Thymus (tissue), 11 donors: ENCODE results near the gene IGF2R. TPM values are rescaled to one million over a fixed set of nuclear protein-coding genes. Genes with fewer than 3 reads are reported as not detected.
A peak's percentile ranks its signal among the peaks of the same experiment; 100 is the strongest.

Experiments
- DNase-seq, 9 donors: peaks; one replicate each; pipeline ENCODE4 v3.0.0-alpha.2; 2013; ENCODE audit warnings: low spot score in 9 of 9, low read depth in 6 of 9, missing footprints in 1 of 9
- H3K27ac ChIP-seq, 2 donors: one replicate each; pipeline ENCODE4 v1.5.1; 2013; ENCODE audit warnings: control low read depth in 1 of 2, low read depth in 1 of 2, low read length in 1 of 2, mild to moderate bottlenecking in 1 of 2, moderate library complexity in 1 of 2
- H3K27me3 ChIP-seq, 2 donors: one replicate each; pipeline ENCODE4 v1.5.1; 2013; ENCODE audit warnings: low read length in 1 of 2; ENCODE audit not compliant: control insufficient read depth in 2 of 2, insufficient read depth in 1 of 2
- H3K36me3 ChIP-seq, 2 donors: one replicate each; pipeline ENCODE4 v1.5.1; 2013; ENCODE audit warnings: low read length in 1 of 2, mild to moderate bottlenecking in 1 of 2, moderate library complexity in 1 of 2; ENCODE audit not compliant: control insufficient read depth in 2 of 2, insufficient read depth in 2 of 2
- H3K4me1 ChIP-seq, 2 donors: one replicate each; pipeline ENCODE4 v1.5.1; 2013; ENCODE audit warnings: low read length in 2 of 2; ENCODE audit not compliant: control insufficient read depth in 2 of 2, insufficient read depth in 2 of 2
- H3K4me3 ChIP-seq, 2 donors: one replicate each; pipeline ENCODE4 v1.5.1; 2013; ENCODE audit warnings: low read length in 2 of 2, control low read depth in 1 of 2, mild to moderate bottlenecking in 1 of 2
- H3K9me3 ChIP-seq, 2 donors: one replicate each; pipeline ENCODE4 v1.5.1; 2013; ENCODE audit warnings: low read length in 1 of 2, mild to moderate bottlenecking in 1 of 2; ENCODE audit not compliant: control insufficient read depth in 2 of 2, insufficient read depth in 1 of 2
- WGBS: extraction: QIAGEN DNeasy Blood & Tissue Kit; methylation state at CpG from one replicate; pipeline ENCODE4 v1.1.7; 2013; 5-methylcytosine and 5-hydroxymethylcytosine counted together
- polyA plus RNA-seq: library from polyadenylated mRNA; stranded (reverse); fragments of 200-250 nt; gene quantifications from one replicate; pipeline ENCODE4 v1.2.3, GENCODE V29; 2013
- total RNA-seq: library from RNA; stranded (reverse); fragments of 120-200 nt; gene quantifications from one replicate; pipeline ENCODE4 v1.2.4, GENCODE V29; 2013
- donor health status: healthy.

The IGF2R gene
- total and polyA plus RNA-seq, 2 donors, result 16.3 to 16.6 TPM

DNA sequence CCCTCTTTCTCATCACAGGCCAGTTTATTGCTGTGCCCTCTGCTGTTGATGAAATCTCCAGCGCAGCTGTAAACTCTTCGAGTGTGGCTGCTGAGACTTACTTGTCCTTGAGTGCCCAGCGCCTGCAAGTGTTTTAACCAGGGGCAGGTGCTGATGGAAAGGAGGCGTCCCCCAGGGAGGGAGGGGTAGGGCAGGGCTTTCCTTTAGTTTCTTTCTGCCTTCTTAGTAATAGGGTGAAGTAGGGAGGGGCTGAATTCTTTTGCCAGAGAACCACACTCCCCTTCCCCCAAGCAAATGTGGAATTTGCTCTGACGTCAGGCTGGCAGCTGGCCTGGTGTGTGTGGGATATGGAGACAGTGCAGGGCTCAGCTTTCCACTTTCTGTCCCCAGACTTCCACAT lies 61.2 kb downstream of the IGF2R start:
- H3K4me3 ChIP-seq, result no peak overlapping the region
- H3K36me3 ChIP-seq, result peaks cover 50 to 75% of the 10 kb centered on the region in 2 donors
- WGBS, result 9% methylated on average over 5 of the region's 5 CpGs

DNA sequence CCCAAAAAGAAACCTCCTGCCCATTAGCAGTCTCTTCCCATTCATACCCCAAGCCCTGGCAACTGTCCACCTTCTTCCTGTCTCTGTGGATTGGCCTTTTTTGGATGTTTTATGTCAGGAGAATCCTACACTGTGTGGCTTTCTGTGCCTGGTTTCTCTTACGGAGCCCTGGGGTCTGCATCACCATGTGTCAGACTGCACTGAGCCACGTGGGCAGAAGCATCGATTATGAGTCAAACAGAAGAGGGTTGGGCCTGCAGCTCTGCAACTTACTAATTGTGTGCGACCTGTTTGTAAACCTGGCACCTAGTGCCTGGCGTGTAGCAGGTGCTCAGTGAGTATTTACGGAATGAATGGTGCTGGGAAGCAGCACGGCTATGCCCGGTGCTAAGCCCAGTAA lies 62.6 kb downstream of the IGF2R start:
- DNase-seq, result no peak
- Histone ChIP-seq H3K9me3 (no peaks in the 10 kb centered on the region), H3K4me3 (no peak overlapping the region), H3K27ac (no peak overlapping the region), H3K36me3 (peaks cover 58 to 79% of the 10 kb centered on the region in 2 donors), H3K4me1 (peaks cover 34 to 38% of the 10 kb centered on the region in 2 donors), H3K27me3 (no peaks in the 10 kb centered on the region)
- WGBS, result 97% methylated on average over 8 of the region's 8 CpGs

More for the DNA sequence above, 61.2 kb downstream of the IGF2R start:
- H3K9me3 ChIP-seq, result no peaks in the 10 kb centered on the region
- peak overlapping the region in 1 of 2 donors; percentile 83 for H3K27ac ChIP-seq
- no peaks in the 10 kb centered on the region for H3K27me3 ChIP-seq
- peaks cover 30 to 38% of the 10 kb centered on the region in 2 donors for H3K4me1 ChIP-seq
- peak in 3 of 9 donors; percentile 34 to 67 (median 39) for DNase-seq

GRCh38 chr6:160031871-160032270 lies 63.0 kb downstream of the IGF2R start:
- 97% methylated on average over 11 of the region's 11 CpGs for WGBS
- H3K36me3 ChIP-seq, result peaks cover 54 to 79% of the 10 kb centered on the region in 2 donors
- no peaks in the 10 kb centered on the region for H3K9me3 ChIP-seq
- no peak for DNase-seq
- H3K4me3 ChIP-seq, result no peak overlapping the region
- no peak overlapping the region for H3K27ac ChIP-seq
- H3K27me3 ChIP-seq, result no peaks in the 10 kb centered on the region
- peaks cover 35 to 38% of the 10 kb centered on the region in 2 donors for H3K4me1 ChIP-seq

DNA sequence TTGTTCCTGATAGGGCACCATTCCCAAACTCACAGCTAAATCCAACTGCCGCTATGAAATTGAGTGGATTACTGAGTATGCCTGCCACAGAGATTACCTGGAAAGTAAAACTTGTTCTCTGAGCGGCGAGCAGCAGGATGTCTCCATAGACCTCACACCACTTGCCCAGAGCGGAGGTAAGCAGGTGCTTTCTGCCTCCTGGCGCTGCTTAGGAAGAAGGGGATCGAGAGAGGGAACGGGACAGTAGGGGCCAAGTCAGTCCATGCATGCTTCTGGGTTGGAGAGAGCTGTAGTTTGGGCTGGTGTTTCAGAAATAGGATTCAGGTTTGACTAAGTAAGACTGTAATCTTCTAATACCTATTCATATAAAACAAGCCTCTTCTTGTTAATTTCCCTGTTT lies 63.7 kb downstream of the IGF2R start:
- Histone ChIP-seq H3K4me1 (peaks cover 32% of the 10 kb centered on the region in 2 donors), H3K4me3 (no peak overlapping the region), H3K9me3 (no peaks in the 10 kb centered on the region), H3K36me3 (peaks cover 48 to 74% of the 10 kb centered on the region in 2 donors), H3K27ac (no peak overlapping the region), H3K27me3 (no peaks in the 10 kb centered on the region)
- DNase-seq, result no peak
- WGBS, result 99% methylated on average over 7 of the region's 7 CpGs

DNA sequence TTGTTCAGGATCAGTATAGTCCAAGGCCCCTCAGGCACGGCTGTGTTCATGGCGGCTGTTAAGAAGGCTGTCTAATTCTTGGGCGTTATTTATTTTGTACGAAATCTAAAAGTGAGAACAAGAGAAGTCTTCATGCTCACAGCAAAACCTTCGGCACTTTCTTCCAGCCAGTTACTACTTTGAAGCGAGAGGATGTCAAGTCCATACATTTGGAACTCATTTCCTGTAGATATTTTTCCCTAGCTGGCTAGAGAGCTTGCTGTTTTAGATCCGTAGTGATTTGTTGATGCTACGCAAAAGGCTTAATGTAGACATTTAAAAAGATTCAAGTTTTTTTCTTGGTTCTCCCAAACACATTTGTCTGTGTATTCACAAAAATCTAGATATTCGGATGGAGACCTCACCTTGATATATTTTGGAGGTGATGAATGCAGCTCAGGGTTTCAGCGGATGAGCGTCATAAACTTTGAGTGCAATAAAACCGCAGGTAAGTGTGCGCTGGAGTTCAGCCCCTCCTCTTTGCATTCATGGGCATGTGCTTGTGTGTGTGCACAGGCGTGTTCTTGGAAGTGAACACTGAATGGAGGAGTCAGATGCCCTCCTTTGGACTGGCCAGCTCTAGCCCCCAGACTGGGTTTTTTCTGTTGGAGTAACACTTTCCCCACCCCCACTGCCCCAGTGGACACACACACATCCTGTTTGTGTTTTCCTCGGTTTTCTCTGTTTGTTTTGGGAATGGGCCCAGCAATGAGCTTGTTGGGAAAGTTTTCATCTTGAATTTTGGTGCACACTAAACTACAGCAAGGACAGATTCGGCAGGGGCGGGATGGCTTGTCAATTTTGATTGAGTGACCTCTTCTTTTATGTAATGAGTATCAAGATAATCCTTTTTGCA lies 65.4 kb downstream of the IGF2R start:
- peaks cover 16 to 18% of the 10 kb centered on the region in 2 donors for H3K4me1 ChIP-seq
- DNase-seq, result no peak

GRCh38 chr6:160035241-160035640 lies 66.4 kb downstream of the IGF2R start:
- Histone ChIP-seq H3K9me3 (no peaks in the 10 kb centered on the region), H3K4me1 (peaks cover 11 to 12% of the 10 kb centered on the region in 2 donors), H3K27ac (no peak overlapping the region), H3K4me3 (no peak overlapping the region), H3K27me3 (no peaks in the 10 kb centered on the region), H3K36me3 (peaks cover 51 to 74% of the 10 kb centered on the region in 2 donors)
- DNase-seq, result no peak
- WGBS, result 98% methylated on average over 7 of the region's 7 CpGs

More for the DNA sequence above, 65.4 kb downstream of the IGF2R start:
- H3K4me3 ChIP-seq, result no peak overlapping the region
- H3K9me3 ChIP-seq, result no peaks in the 10 kb centered on the region
- WGBS, result 95% methylated on average over 17 of the region's 17 CpGs
- no peaks in the 10 kb centered on the region for H3K27me3 ChIP-seq
- peaks cover 44 to 72% of the 10 kb centered on the region in 2 donors for H3K36me3 ChIP-seq
- no peak overlapping the region for H3K27ac ChIP-seq

- Histone ChIP-seq H3K4me3 (no peak overlapping the region), H3K27ac (no peak overlapping the region), H3K4me1 (peaks cover 8 to 10% of the 10 kb centered on the region in 2 donors), H3K27me3 (no peaks in the 10 kb centered on the region), H3K9me3 (no peaks in the 10 kb centered on the region), H3K36me3 (peaks cover 57 to 76% of the 10 kb centered on the region in 2 donors)
- no peak for DNase-seq
- 97% methylated on average over 12 of the region's 12 CpGs for WGBS
These were observed 66.9 kb downstream of the IGF2R start for GRCh38 chr6:160035693-160036330.

GRCh38 chr6:160036331-160036695 lies 67.4 kb downstream of the IGF2R start:
- H3K9me3 ChIP-seq, result no peaks in the 10 kb centered on the region
- 98% methylated on average over 6 of the region's 6 CpGs for WGBS
- no peak overlapping the region for H3K27ac ChIP-seq
- peaks cover 61 to 77% of the 10 kb centered on the region in 2 donors for H3K36me3 ChIP-seq
- no peak overlapping the region for H3K4me3 ChIP-seq
- no peak for DNase-seq
- H3K27me3 ChIP-seq, result no peaks in the 10 kb centered on the region
- H3K4me1 ChIP-seq, result peaks cover 12 to 13% of the 10 kb centered on the region in 2 donors

- H3K27me3 ChIP-seq, result no peaks in the 10 kb centered on the region
- H3K4me1 ChIP-seq, result peaks cover 14 to 17% of the 10 kb centered on the region in 2 donors
- 88% methylated on average over 4 of the region's 4 CpGs for WGBS
- H3K9me3 ChIP-seq, result no peaks in the 10 kb centered on the region
- peaks cover 57 to 77% of the 10 kb centered on the region in 2 donors for H3K36me3 ChIP-seq
- H3K27ac ChIP-seq, result no peak overlapping the region
- DNase-seq, result no peak
- no peak overlapping the region for H3K4me3 ChIP-seq
These were observed 67.9 kb downstream of the IGF2R start for GRCh38 chr6:160036790-160037206.
